GM18520 (cell line): Measurements from ENCODE around the gene GFOD2.

Experiments used
- ATAC-seq: cut with Tn5 transposase; IDR thresholded peaks from one replicate; pipeline ENCODE4 v1.9.1; 2021; ENCODE audit not compliant: unreplicated experiment

Gene GFOD2

GRCh38 chr16:67733734-67734470, 14.8 kb upstream of the GFOD2 start:
- ATAC-seq = no peak

GRCh38 chr16:67731753-67732095, 12.6 kb upstream of the GFOD2 start:
- ATAC-seq = no peak

- no peak for ATAC-seq
Measured at GRCh38 chr16:67731071-67731752, 12.1 kb upstream of the GFOD2 start.

- ATAC-seq = no peak
Measured at GRCh38 chr16:67730326-67730725, 11.2 kb upstream of the GFOD2 start.

- ATAC-seq = no peak
Measured at GRCh38 chr16:67729636-67730248, 10.6 kb upstream of the GFOD2 start.

GRCh38 chr16:67727521-67728485, 8.7 kb upstream of the GFOD2 start:
- no peak for ATAC-seq

- no peak for ATAC-seq
Measured at GRCh38 chr16:67726106-67727034, 7.3 kb upstream of the GFOD2 start.

- ATAC-seq = no peak
Measured at GRCh38 chr16:67723911-67724305, 4.8 kb upstream of the GFOD2 start.

GRCh38 chr16:67723151-67723910, 4.2 kb upstream of the GFOD2 start:
- ATAC-seq = no peak

GRCh38 chr16:67720236-67720635, 1.1 kb upstream of the GFOD2 start:
- no peak for ATAC-seq

- no peak for ATAC-seq
Measured at GRCh38 chr16:67719778-67720144, 645 bp upstream of the GFOD2 start.

- no peak for ATAC-seq
Measured at GRCh38 chr16:67718668-67719047, 458 bp downstream of the GFOD2 start.

GRCh38 chr16:67716097-67716496, 3.0 kb downstream of the GFOD2 start:
- ATAC-seq = no peak

- no peak for ATAC-seq
Measured at GRCh38 chr16:67714522-67714921, 4.6 kb downstream of the GFOD2 start.

- no peak for ATAC-seq
Measured at GRCh38 chr16:67713647-67714273, 5.4 kb downstream of the GFOD2 start.

- no peak for ATAC-seq
Measured at GRCh38 chr16:67710607-67711006, 8.5 kb downstream of the GFOD2 start.

GRCh38 chr16:67709050-67709449, 10.1 kb downstream of the GFOD2 start:
- ATAC-seq = no peak

- ATAC-seq = no peak
Measured at GRCh38 chr16:67708368-67708771, 10.7 kb downstream of the GFOD2 start.

- no peak for ATAC-seq
Measured at GRCh38 chr16:67707790-67708189, 11.3 kb downstream of the GFOD2 start.
